GM18520 (cell line): Measurements from ENCODE around the gene VTI1B.
"Not testable (repeated sequence)": the region's sequence is repeated elsewhere in the genome, so short reads cannot be mapped to it uniquely, and the experiment has no call there.

Source experiments
- ATAC-seq: cut with Tn5 transposase; IDR thresholded peaks from one replicate; pipeline ENCODE4 v1.9.1; 2021; ENCODE audit not compliant: unreplicated experiment

Gene VTI1B

GRCh38 chr14:67674480-67675218 is at the start of gene VTI1B:
Gene VTI1B, minus strand, starts transcription at chr14:67674632. Its CDS starts 143 bp downstream, at chr14:67674489.
- ATAC-seq = peak; percentile 76

- ATAC-seq = no peak
Measured at GRCh38 chr14:67722293-67722692, 47.9 kb upstream of the VTI1B start.

GRCh38 chr14:67721875-67722274 is 47.4 kb upstream of the VTI1B start:
- no peak for ATAC-seq

- ATAC-seq = no peak
Measured at GRCh38 chr14:67719866-67720265, 45.4 kb upstream of the VTI1B start.

- ATAC-seq = not testable (repeated sequence)
Measured at GRCh38 chr14:67719385-67719784, 45.0 kb upstream of the VTI1B start.

GRCh38 chr14:67718265-67718664 is 43.8 kb upstream of the VTI1B start:
- ATAC-seq = no peak

- ATAC-seq = no peak
Measured at GRCh38 chr14:67717048-67717447, 42.6 kb upstream of the VTI1B start.

GRCh38 chr14:67710209-67710608 is 35.8 kb upstream of the VTI1B start:
- no peak for ATAC-seq

- ATAC-seq = not testable (repeated sequence)
Measured at GRCh38 chr14:67709796-67710195, 35.4 kb upstream of the VTI1B start.

GRCh38 chr14:67709346-67709745 is 34.9 kb upstream of the VTI1B start:
- ATAC-seq = not testable (repeated sequence)

GRCh38 chr14:67705211-67705610 is 30.8 kb upstream of the VTI1B start:
- ATAC-seq = no peak

- ATAC-seq = no peak
Measured at GRCh38 chr14:67704484-67705089, 30.2 kb upstream of the VTI1B start.

- ATAC-seq = no peak
Measured at GRCh38 chr14:67703997-67704396, 29.6 kb upstream of the VTI1B start.

GRCh38 chr14:67701492-67701891 is 27.1 kb upstream of the VTI1B start, which contains the start of gene RDH12:
Gene RDH12, plus strand, starts transcription at chr14:67701886. Its CDS starts 20,757 bp downstream, at chr14:67722643.
- ATAC-seq = not testable (repeated sequence)

GRCh38 chr14:67698179-67698578 is 23.7 kb upstream of the VTI1B start:
- no peak for ATAC-seq

- no peak for ATAC-seq
Measured at GRCh38 chr14:67697006-67697405, 22.6 kb upstream of the VTI1B start.

GRCh38 chr14:67695394-67695949 is 21.0 kb upstream of the VTI1B start, which contains the start of gene RDH11:
Gene RDH11, minus strand, starts transcription at chr14:67695764. Its CDS starts 61 bp downstream, at chr14:67695703.
- ATAC-seq = peak; percentile 80

- peak; percentile 90 for ATAC-seq
Measured at GRCh38 chr14:67694791-67695393, 20.5 kb upstream of the VTI1B start.

- no peak for ATAC-seq
Measured at GRCh38 chr14:67690011-67690410, 15.6 kb upstream of the VTI1B start.

GRCh38 chr14:67683842-67684241 is 9.4 kb upstream of the VTI1B start:
- no peak for ATAC-seq

GRCh38 chr14:67680941-67681340 is 6.5 kb upstream of the VTI1B start:
- ATAC-seq = no peak
